HG03108 (cell line): ENCODE data around the gene AEBP1.

Source experiments
- ATAC-seq: cut with Tn5 transposase; IDR thresholded peaks from one replicate; pipeline ENCODE4 v1.9.1; 2021; ENCODE audit warnings: moderate library complexity; ENCODE audit not compliant: unreplicated experiment

The AEBP1 gene

DNA sequence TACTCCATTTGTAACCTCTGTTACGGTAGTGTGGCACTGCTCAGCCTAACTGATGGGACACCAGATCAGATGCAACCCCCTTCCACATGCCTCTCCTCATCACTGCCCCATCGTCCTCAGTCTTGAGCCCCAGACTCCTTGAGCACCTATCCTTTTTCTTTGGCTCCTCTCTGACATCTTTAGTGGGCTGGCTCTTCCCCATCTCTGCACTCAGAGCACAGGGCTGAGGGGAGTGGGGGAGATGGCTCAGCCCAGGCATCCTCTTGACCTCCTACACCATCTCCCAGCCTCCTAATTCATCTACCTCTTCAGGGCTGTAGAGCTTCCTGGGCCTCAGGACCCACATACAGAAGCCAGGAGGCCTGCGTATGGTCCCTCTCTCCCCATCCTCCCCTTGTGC, 20.3 kb upstream of the AEBP1 start:
- ATAC-seq: no peak

DNA sequence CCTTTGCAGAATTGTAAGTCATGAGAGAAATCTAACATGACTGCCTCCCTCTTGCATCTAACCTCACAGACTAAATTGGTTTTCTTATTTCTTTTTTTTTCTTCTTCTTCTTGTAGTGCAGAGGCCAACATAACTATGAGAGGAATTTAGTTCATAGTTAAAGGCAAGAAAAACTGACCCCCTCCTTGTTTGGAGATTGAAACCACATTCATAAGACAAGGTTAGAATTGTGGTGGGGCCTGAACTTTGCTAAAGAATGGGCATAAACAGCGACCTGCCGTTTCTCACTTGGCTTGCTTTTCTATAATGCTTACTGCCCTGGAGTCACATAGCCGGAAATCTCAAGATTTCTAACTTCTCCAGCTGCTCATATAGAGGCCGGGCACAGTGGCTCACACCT, 19.4 kb upstream of the AEBP1 start:
- no peak for ATAC-seq

DNA sequence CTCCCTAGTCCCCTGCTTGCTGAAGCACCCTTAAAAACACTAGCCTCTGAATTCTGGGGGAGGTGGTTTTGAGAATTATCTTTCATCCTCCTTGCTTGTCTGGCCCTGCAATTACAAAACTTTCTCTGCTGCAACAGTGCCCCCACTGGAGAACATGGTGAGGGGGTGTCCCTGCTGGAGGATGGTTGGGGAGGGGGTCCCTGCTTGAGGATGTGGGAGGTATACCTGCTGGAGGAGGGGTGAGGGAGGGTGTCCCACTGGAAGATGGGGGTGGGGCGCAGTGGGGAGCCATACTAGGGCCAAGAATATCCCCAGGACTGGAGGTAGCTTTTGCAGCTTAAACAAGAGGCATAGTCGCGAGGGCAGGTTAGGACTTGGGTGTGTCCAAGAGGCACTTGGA, 18.6 kb upstream of the AEBP1 start:
- no peak for ATAC-seq

DNA sequence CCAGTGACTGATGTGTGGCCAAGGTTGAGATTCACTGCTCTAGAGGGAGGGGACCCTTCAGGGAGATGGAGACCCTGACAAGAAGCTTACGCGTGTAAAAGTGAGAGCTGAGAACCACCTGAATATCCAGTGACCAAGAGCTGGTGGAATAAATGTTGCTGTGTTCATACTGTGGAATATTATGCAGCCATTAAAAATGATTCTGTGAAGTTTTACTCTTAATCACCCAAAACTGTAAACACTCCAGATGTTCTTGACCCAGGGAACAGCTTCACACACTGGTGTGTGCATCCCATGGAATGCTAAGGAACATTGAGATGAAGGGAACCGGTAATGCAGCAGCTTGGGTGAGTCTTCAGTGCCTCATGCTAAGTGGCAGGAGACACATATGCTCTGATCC, 17.5 kb upstream of the AEBP1 start:
- no peak for ATAC-seq

DNA sequence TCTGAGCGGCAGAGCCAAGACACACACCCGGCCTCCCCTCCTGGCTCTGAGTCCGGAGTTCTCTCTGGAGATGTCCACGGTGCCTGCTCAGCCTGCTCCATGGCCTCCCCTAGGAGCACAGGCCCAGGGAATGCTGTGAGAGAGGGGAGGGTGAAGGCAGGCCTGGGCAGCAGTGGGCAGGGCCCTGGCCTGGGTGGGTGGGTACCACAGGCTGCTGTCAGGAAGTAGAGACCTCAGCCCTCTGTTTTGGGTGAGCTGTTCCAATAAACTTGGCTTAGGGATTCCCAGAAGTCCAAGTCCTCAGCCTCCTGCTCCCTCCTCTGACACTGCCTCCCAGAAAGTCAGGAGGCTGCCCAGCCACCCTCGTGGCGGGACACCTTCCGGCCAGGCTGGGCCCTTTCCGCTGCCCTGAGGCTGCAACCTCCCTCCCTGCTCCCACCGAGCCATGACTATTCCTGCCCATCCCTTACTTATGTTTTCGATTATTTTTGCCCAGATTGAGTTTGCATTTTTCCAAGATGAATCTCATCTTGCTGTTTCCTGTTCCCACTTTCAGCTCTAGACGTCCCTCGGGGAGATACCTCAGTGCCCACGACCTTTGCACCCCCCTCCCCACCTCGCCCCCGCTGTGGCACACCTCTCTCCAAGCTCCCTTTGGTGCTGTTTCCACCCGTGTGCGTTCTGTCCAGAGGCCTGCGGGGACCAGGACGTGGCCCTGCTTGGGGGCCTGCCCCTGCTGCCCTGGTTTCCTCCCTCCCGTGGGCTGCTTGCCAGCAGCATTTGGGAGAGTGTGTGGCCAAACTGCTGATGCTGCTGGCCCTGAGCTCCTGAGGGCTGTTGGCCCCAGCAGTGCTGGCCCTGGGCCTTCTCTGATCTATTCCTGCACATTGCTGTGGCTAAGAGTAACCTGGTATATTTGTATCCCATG, 16.0 kb upstream of the AEBP1 start:
- no peak for ATAC-seq

DNA sequence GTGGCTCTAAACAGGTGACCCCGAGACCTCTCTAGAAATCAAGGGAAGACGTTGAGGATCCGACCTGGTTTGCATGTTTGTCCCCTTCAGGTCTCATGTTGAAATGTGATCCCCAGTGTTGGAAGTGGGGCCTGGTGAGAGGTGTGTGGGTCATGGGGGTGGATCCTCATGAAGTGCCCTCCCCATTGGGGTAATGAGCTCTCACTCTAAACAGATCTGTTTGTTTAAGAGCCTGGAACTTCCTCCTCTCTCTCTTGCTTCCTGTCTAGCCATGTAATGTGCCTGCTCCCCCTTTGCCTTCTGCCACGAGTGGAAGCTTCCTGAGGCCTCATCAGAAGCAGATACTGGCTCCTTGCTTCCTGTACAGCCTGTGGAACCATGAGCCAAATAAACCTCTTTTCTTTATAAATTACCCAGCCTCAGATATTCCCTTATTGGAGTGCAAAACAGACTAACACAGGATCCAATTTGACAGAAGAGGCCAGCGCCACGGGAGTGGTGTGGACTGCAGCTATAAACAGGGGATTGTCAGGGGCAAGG, 11.0 kb upstream of the AEBP1 start:
- no peak for ATAC-seq

- ATAC-seq: no peak
Measured at GRCh38 chr7:44094365-44094764, 9.8 kb upstream of the AEBP1 start.

GRCh38 chr7:44094883-44095592, 9.1 kb upstream of the AEBP1 start:
- no peak for ATAC-seq

DNA sequence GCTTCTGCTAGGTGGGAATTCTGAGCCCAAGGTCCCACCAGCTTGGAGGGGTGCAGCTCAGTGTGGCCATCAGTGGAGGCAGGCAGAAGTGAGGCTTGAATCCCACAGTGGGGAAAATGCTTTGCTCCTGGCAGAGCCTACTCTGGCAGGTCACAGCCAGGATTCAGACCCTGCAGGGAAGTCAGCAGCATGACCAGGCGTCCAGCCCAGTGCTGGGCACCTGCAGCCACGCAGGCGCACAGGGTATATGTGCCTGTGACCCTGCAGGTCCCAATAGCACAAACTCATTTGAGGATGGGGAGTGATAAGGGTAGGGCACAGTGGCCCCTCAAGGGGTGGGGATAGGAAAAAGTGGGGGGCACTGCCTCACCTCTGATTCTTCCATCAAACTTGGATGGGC, 8.4 kb upstream of the AEBP1 start:
- no peak for ATAC-seq

DNA sequence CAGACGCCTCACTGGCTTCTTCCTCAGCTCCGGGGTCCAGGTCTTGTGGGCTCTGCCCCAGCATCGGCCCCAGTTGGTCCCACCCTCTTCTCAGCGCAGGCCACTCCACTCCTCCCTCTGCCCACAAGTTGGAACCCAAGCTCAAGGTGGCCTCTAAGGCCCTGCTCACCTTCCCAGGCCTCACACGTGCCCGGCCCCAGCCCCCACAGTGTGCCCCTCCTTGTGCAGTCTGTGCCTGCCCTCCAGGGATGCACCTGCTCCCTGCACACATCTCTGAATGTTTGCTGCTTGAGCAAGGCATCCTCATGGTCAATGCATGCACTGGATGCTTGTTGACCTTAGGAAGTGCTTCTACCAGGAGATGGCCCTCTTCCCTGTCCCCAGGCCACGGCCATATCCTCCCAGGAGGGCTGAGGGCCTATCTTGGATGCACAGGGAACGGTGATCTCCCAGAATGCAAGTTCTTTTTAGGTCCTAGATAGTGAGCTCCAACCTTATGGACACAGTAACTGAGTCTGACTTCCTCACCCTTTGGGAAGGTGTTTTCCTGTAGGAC, 7.7 kb upstream of the AEBP1 start:
- no peak for ATAC-seq

- ATAC-seq: peak; percentile 69
Measured at GRCh38 chr7:44097064-44097932, 6.8 kb upstream of the AEBP1 start.

DNA sequence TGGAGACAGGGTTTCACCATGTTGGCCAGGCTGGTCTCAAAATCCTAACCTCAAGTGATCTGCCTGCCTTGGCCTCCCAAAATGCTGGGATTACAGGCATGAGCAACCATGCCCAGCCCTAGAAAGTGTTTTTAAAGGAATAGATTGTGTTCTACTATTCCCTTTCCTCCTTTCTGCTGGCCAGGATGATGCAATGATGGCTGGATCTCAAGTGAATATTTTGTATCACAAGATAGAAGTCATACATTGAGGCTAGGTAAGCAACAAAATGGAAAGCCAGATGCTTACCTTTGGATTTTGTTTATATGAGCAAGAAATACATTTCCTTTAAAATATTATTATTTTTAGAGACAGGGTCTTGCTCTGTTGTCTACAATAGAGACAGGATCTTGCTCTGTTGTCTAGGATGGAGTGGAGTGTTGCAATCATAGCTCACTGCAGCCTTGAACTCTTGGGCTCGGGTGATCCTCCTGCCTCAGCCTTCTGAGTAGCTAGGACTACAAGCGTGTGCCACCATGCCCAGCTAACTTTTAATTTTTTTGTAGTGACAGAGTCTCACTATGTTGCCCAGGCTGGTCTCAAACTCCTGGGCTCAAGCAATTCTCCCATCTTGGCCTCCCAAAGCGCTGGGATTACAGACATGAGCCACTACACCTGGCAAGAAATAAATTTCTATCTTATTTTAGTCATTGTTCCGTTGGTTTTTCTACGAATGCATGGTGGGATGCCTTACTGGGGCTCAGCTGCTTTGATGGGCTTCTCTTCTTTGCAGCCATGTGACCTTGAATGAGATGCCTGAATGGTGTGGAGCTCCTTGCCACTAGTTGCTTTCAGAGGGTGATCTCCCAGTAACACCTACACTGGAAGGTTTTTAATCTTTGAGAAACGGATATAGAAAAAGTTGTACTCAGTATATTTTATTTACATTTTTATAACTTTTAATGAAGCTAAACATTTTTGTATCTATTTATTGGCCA, 5.8 kb upstream of the AEBP1 start:
- no peak for ATAC-seq

DNA sequence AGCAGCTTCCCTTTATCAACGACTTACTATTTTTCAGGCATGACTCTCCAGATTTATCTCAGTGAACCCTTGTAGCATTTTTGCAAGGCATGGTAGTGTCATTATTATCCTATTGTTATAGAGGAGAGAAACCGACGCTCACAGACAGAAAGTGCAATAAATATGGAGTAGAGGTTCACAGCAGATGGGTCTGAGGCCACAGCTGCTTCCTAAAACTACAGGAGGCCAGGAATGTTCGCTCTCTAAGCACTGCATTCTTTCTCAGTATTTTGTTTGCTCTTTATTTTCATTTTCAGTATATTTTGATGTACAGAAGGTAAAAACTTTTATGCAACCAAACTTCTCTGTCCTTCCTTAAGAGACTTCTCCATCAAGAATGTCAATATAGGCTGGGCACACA, 4.5 kb upstream of the AEBP1 start:
- ATAC-seq: no peak

GRCh38 chr7:44100458-44101302, 3.5 kb upstream of the AEBP1 start:
- no peak for ATAC-seq

DNA sequence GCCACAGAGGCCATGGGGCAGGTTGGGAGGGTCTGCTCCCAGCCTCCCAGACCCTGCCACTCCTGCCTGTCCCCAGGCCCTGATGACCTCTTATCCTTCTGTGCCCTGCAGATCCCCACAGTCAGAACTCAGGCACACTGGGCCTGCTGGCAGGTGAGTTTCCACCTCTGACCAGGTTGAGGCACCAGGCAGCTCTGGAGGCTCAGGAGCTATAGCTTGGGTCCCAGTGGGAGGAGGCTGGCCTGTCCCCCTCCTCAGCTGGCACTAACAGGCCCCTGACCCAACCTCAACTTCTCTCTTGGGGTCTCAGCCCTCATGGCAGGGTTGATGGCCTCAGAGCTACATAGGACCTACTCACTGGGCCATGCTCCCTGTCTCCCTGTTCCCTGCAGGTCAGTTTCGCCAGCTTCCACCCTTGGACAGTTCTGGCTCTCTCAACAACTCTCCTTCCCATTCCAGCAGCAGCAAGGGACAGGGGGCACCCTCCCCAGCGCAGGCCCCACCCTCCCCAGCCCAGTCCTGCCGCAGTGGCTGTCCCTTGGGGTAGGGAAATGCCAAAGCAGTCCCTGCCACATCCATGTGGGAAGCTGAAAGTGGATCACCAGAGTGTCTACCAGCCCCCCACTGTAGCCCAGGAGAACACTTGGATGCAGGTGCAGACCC, 2.7 kb upstream of the AEBP1 start:
- ATAC-seq: no peak

DNA sequence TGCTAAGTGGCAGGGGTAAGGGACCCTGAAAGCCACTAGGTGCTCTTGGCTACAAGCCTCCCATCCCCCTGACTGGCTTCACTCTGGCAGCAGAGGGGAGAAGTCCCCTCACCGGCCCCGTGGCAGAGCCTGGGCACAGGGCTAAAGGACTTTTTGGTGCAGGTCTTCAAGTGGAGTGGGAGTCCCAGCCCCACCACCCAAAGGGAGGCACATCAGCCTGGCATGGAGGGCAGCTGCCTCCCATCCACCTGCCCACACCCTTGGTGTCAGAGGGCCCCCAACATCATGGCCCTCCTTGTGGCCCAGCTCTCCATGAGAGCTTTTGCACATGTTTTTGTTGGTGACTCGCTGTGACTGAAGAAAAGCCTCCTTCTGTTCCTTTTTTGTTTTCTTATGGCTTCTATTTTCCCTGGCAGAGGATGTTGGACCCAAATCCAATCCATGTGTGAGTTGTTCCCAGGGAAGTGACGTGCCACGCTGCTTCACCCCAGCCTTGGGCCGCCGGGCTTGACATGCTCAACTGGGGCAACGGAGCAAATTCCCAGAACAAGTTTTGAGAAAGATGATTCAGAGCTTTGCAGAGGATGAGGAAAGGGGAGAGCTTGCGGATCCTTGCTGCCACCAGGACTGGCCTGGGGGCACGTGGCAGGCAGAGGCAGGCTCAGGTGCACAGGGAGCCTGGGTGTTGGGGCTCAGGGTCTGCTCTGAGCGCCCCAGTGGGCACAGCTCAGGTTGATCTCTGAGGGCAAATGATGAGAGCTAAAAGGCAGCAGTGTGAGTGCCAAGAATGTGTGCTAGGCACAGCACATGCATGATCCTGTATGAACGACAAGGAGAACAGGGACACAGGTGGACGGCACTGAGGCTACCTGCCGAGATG, 1.9 kb upstream of the AEBP1 start:
- ATAC-seq: no peak
